Stimulated activated CD4-positive, alpha-beta T cell treated with anti-CD3 and anti-CD28 coated beads, Interleukin-15, amount 100 ng/mL, for 1 hour (primary cell): ENCODE data around the gene MTERF1.

Experiments used
- DNase-seq, 2 donors: peaks; one replicate each; pipeline ENCODE4 v3.0.0-alpha.2; 2020; ENCODE audit warnings: low read depth in 1 of 2, low spot score in 1 of 2

MTERF1 gene

DNA sequence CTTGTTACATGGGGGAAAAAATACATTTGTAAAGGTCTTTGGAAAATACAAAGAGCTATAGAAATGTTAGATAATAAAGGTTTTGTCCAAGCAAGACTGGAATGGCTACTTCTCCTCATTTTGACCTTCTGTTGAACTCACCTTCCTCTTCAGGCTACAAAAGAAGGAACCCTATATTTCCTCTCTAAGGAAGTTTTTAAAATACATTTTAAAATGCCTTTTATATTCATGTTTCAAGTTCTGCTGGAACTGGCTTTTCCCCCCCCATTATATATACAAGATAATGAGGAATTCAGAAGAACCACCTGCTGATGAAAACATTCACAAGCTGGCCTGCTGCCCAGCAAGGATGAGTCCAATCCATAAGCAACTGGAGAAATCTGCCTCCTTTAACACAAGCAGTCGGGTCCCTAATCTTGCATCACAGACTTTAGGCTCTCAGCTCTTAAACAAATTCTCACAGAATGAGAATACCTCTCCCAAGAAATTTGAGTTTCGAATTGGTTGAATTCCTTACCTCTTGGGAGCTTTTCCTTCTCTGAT, 44.6 kb downstream of the MTERF1 start:
- no peak for DNase-seq

DNA sequence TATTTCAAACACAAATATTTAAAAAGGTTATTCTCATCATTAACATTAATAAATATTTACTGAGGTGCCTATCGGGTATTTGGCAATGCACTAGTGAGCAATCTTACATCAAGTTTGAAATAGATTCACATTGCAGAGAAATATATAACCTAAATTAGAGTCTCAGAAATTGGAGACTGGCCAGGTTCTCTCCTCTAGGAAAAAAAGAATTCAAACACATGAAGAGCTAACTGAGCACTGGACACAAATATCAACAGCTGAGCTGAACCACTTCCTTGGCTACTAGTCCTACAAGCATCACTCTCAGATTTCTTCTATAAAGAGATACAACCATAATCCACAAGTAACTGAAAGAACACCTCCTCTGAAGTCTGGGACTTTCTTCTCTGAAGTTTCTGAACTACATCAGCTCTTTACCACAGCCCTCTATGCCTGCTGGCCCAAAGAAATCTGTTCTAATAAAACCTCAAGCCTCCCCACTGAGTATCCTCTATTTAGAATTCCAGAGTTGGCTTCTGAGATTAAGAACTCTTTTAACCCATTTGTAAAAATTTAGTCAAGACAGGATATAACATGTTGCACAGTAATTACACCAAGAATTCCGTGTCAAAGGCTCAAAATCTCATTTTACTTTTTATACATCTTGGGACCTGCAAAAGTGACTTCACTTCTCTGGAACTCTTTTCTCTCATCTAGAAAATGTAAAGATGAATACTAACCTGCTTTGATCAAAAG, 45.2 kb downstream of the MTERF1 start:
- no peak for DNase-seq

DNA sequence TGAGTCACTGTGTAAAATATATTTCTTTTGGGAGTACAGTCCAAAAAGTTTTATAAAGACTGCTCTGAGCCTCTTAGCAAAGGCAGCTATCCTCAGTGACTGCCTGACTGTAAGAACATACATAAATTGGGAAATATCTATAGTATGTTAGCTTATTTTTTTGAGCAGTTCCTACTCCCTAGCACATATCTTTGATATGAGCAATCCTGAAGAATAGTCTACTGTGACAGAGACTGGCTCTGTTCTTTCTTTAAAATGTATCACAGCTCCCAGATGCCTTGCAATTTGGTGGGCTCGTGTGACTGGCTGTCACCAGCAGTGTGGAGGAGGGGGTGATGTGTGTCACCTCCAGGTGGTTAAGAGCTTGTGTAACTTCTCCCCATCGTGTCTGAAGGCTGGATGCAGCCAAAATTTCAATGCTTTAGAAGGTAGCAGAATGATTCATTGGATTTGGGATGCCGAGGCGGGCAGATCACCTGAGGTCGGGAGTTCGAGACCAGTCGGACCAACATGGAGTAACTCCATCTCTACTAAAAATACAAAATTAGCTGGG, 47.9 kb downstream of the MTERF1 start:
- no peak for DNase-seq

DNA sequence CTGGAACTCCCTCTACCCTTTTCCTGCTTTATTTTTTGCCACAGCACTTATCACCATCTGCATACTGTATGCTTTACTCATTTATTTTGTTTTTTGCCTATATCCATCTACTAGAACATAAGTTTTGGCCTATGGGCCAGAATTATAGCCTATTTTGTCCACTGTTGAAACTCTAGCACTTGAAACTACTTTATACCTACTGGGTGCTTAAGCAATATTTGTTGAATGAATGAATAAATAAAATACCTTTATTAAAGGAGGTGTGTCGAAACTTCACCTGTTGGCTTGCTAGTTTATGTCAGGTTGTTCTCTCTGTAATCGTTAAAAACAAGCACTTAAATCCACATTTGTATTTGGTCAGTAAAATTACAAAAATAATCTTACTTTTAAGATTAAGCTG, 53.3 kb downstream of the MTERF1 start:
- no peak for DNase-seq

DNA sequence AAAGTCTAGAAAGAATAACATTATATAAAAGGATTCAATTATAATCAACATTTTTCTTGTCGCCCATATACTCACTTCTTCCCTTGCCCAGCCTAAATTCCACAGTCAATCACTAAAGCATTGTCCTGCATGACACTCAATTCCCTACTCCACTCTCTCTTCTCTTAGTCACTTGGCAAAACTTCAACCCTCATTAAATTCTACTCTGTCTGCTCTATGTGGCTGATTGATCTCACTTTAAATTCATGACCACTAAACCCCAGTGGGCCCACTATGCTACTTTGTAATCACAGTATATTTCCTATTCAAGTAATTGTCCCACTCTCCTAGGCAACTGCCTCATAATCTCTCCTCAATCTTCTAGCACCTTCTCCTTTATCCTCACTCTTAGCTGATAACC, 54.1 kb downstream of the MTERF1 start:
- DNase-seq: no peak

DNA sequence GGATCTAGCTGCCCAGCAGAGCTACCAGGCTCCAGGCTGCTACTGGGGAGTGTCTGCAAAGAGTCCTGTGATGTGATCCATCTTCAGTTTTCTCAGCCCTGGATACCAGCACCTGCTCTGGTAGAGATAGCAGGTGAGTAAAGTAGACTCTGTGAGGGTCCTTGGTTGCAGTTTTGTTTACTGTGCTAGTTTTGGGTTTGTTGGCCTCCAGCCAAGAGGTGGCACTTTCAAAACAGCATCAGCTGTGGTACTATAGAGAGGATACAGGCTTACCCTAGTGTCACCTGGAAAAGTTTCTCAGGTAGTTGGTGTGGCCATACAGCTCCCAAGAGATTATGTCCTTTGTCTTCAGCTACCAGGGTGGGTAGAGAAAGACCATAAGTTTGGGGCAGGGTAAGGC, 56.3 kb downstream of the MTERF1 start:
- DNase-seq: no peak
